GM21576 (cell line): ENCODE results near the gene GATA6.
"Not testable (repeated sequence)": the region's sequence is repeated elsewhere in the genome, so short reads cannot be mapped to it uniquely, and the experiment has no call there.

ENCODE experiments used
- ATAC-seq: cut with Tn5 transposase; IDR thresholded peaks from one replicate; pipeline ENCODE4 v1.9.1; 2021; ENCODE audit warnings: mild to moderate bottlenecking, moderate library complexity; ENCODE audit not compliant: unreplicated experiment

Gene GATA6

DNA sequence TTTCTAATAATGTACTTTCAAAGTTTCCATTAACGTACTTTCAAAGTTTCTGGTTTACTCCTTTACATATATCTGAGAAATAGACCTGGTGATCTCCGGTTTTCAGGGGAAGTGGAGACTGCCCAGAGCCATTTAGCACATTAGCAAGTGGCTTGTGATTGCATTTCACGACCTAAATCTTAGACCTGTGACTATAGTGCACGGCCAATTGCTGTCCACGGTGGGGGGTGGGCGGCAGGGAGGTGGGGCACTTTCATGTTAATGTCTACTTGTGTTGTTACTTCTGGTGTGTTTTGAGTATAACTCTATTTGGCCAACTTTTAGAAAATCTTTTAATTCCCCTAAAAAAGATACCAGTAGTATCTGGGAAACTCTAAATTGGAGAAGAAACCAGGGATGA lies 11.3 kb downstream of the GATA6 start:
- ATAC-seq, result no peak

DNA sequence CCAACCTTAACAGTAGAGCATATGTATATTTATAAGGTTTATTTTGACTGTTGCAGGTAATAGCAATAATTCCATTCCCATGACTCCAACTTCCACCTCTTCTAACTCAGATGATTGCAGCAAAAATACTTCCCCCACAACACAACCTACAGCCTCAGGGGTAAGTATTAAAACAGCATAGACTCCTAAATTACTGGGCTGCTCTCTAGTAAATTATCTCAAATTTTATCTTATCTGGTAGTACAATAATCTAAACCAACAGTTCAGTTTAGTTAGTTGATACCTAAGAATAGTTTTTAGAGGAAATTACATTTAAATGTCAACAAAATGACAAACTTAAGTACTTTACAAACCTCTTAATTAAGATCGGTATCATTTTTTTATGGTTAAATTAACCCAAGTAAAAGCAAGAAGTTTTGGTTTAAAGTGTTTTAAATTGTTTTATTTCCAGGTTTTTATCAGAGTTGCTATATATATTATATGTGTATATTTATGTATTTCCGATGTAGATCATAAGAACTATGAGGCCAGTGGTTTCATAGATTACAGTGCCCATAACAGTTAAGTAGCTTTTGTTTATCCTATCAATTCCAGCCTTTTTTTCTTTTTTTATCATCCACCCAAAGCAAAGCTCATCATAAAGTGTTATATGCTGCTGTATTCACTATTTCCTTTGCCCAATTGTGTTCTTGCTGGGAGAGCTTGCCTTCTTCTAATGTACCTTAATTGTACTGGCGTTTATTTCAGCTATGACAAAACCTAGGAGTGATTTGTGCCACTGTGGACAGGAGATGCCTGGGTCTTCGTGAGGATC lies 13.7 kb downstream of the GATA6 start:
- no peak for ATAC-seq

DNA sequence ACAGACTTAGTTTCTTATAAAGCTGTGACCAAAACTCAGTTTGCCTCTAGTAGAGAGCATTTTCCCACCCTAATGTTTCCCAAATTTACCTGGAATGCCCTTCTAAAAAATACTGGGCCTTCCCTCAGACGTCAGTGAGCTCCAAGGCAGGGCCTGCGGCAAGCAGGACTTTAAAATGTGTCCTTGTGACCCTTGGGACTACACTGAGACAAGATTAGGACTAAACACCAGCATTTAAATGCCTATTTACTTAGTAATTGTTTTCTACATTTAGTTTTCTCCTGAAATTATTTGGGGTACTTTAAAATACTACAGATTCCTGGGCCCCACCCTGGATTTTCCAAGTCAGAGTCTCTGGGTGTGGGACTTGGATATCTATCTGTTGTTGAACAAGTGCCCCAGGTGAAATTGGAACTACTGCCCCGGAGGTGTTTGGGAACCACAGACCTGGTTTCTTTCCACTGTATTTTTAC lies 14.3 kb downstream of the GATA6 start:
- no peak for ATAC-seq

DNA sequence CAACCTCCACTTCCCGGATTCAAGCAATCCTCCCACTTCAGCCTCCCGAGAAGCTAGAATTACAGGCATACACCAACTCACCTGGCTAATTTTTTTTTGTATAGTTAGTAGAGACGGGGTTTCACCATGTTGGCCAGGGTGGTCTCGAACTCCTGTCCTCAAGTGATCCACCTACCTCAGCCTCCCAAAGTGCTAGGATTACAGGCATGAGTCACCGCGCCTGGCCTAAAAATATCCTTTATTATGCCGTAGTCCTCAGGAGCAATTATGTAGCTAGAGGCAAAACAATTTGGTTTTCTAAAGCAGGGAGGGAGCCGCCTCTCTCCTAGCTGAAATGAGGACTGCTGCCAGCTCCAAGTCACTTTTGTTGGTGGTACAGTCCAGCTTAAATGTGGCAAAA lies 15.2 kb downstream of the GATA6 start:
- ATAC-seq, result not testable (repeated sequence)

DNA sequence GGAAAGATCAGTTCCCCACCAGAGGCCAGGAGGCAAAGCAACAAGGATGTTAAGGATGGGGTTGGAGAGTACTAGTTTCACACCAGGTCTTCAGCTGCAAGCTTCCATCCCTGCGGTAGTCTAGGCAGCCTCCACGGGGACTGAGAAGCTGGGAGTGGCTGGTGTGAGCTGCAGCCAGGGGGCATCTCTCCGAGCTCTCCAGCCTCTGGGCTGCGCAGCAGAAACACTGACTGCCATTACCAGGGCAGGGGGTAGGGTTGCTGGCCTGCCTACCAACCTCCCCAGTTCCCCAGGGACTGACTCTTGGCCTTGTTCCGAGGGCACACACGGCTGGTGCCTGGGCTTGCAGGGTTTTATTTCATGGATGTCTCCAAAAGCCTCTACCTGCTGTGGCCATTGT lies 15.9 kb downstream of the GATA6 start:
- no peak for ATAC-seq

DNA sequence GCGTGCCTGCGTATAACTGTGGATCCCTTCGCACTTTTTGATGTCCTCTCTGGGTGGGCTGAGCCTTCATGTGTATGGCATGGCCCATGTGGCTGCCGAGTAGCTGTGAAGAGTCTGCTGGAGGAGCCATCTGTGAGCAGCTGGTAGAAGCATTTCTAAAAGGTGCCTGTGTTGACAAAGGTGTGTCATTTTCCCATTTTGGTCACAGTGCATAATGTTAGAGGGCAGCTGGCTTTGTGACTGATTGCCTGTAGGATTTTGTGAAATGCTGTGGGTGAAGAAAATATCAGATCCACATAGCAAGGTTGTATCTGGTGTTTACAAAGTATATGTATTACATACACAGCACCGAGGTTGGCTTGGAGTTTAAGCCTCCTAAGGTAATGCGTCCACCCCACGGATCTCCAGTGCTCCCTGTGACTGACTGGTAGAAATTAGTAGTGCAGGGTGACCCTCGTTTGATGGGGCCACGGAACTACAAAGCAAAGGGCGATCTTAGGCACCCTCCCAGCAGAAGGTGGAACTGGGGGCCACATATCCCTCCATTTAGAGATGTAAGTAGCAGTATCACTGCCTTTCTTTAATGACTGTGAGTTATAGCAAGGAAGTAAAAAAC lies 16.5 kb downstream of the GATA6 start:
- ATAC-seq, result no peak

DNA sequence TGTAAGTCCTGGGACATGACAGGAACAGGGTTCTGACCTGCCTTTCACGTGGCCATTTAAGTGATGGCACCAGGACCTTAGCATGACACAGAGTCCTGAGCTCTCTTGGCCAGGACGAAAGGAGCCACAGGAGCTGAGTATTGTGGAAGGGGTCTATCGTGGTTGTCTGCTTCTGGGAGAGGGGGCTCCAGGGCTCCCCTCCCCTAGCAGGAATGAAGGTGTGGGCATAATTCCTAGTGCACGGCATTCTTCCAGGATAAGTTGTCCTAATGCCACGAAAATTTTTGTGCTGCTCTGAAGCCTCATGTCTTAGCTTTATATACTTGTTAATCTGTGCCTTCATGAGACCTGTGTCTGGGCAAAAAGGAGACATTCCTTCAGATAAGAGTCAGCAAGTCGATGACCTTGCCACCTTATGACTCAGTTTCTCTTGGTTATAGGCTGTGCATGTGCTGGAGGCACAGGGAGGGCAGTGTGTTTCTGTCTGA lies 17.1 kb downstream of the GATA6 start:
- no peak for ATAC-seq

DNA sequence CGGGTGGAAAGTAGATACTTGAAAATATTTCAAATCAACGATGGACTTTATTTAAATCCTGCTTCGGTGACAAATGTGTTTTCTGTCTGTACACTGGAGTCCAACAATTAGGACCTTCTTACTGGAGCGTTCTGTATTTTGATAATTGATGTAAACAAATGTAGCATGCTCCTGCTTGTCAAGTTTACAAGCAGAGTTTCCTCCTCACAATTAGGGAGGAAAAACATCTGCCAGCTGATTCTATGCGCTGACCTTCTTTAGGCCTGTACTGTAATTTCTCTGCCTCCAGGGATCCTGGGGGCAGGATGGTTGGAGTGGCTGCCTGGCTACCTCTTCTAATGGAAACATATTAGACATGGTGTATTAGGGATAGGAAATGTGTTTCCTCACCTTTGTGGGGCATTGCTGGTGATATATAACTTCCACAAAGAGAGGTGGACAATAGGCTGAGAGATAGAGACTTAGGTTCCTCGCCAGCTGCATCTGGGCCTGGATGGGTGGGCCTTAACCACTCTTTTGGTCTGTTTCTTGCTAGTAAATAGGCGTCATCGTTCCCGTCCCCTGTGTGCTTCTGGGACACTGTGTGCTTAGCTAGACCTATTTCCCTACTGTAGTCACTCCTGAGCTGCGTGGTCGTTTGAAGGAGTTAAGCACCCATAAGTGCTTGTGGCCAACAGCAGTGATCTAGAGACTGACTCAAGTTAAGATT lies 19.3 kb downstream of the GATA6 start:
- no peak for ATAC-seq

DNA sequence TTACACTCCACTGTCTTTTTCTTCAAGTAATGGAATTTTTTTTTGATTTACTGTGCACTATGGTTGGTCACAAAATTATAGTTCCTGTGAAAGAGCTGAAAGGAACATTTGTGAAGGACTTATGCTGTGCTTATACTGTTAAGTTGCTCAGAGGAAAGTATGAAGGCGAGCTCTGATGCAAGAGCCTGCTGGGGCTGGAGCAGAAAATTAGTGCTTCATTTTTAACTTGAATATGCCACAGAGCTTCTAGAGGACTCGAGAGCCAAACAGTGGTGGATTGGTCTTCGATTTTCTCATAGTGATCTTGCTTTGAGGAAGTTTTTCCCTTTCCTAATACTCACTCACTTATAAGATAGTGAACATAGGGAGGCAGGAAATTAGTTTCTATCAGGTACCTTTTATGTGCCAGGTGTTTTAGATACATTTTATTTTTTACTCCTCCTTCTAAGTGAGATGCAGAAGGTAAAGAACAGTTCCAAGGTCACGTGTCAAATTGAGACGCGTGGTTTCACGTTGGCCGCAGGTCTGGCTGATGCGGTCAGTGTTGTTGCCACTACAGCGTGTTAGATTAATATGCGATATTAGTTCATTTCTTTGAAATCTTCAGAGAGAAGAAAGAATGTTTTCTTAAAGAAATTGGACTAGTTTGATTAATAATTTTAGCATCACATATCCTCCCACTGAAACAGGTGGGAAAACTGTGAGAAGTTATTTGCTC lies 20.2 kb downstream of the GATA6 start:
- no peak for ATAC-seq

DNA sequence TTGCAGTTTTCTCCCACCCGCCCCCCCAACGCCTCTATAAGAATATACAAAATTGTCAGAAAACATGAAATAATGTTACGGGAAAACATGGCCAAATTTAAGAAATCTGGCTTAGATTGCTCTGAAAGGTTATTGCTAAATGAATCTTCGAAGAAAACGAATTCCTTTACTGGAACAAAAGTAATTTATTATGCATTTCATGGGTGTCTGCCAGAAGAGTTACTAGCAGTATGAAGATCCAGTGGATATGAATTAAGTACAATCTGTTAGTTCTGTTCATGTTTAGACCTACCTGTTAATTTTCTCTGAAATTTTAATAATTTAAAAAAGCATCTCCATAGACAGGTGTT lies 21.9 kb downstream of the GATA6 start:
- ATAC-seq, result no peak

DNA sequence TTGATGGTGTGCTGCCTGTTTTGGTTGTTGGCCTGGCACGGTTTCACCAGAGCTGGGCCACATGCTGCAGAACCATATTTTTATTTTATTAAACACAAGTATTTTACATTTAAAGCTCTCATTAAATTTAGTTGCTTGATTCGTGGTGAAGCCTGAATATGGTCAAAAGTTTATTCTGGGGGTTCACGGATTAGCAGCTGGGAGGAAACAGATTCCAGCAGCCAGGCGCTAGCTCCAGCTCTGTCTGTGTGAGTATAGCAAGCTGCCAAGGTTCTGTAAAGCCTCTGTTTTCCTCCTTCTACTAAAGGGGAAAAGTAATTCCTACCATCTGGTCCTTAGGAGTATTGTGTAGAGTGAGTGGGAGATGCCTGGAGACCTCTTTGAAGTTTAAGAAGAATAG lies 22.5 kb downstream of the GATA6 start:
- no peak for ATAC-seq

DNA sequence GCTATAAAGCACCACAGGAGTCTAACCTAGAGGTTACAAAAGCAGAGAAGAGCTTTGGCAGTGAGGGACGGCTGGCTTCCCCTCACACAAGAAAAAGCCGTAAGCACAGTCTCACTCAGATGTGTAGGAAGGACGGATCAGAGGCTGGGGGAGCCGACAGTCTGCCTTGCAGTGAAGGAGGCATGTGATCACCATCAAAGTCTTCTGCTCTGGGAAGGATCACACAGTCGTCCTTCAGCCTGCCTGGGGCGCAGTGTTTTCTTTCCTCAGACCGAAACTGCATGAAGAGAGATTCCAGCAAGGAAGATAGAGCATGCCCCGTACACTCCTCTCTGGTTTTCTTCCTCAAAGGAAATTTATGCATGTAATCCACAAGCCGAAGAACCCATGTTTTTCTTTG lies 24.1 kb downstream of the GATA6 start:
- no peak for ATAC-seq

DNA sequence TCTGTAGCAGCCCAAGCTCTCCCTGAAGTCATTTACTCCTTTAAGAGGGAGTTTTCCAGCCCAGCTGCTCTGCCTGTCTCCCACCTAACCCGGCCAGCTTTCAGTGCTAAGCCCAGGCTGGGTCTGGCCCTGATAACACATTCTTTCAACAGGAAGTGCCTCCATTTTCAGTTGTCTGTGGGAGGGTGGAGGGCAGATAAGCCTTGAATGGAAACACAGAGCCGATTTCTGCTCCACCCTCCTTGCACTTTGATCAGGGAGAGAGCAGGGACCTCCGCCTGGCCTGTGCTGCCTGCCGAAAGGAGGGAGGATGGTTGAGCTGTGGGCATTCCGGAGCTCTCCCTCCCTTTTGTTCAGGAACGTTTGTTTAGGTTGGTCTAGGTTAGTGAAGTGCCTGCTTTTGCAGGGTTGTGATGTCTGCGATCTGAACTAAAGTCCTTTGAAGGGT lies 24.8 kb downstream of the GATA6 start:
- ATAC-seq, result no peak

DNA sequence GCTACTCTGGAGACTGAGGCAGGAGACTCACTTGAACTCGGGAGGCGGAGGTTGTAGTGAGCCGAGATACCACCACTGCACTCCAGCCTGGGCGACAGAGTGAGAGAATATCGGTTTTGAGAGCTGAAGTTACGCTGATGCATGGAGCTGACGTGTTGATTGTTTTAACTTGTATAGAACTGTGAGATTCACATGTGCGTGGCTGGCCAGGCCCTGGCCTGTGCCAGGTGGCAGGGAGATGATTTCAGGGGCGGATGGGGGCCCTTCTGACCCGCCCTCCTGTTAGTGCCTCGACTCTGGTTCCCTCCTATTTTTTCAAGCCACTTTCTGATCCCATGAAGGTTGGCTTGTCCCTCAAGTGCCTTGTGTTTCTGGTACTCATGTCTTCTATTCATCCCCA lies 25.7 kb downstream of the GATA6 start:
- no peak for ATAC-seq

DNA sequence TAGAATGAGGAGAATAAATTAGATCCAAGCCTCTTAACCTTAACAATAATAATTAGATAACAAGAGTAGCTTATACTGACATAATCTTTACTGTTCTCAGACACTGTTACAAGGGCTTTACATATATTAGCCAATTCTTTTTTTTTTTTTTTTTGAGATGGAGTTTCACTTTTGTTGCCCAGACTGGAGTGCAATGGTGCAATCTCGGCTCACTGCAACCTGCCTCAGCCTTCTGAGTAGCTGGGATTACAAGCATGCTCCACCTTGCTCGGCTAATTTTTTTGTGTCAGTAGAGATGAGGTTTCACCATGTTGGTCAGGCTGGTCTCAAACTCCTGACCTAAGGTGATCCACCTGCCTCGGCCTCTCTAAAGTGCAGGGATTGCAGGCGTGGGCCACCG lies 27.6 kb downstream of the GATA6 start:
- not testable (repeated sequence) for ATAC-seq

DNA sequence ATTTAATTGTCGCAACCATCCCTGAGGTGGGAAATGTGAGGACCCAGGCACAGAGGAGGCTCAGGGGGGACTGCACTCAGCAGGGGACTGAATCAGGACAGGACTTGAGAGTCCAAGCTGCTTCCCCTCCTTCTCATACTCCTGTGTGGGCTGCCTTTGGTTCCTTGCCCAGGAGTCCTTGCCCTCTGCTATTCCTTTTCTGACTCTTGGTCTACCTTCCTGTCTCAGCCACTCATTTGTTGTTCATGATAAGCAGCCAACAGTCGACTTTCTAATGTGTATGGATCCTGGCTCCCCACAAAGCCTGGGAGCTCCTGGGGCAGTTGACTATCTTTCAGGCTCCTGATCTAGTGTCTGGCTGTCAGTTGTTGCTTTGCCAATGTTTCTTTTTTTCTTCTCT lies 28.3 kb downstream of the GATA6 start:
- ATAC-seq, result no peak

DNA sequence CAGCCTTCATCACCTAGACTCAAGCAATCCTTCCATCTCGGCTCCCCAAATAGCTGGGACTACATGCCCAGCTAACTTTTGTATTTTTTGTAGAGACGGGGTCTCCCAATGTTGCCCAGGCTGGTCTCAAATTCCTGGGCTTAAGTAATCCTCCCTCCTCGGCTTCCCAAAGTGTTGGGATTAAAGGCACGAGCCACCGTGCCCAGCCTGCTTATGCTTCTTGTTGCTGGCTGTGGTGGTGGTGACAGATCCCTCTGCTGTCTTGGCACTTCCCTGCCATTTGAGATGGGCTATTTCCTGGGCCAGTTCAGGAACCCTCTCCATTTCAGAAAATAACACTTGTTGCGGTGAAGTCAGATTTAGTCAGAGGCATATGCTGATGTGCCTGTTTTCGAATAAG lies 28.8 kb downstream of the GATA6 start:
- ATAC-seq, result no peak

DNA sequence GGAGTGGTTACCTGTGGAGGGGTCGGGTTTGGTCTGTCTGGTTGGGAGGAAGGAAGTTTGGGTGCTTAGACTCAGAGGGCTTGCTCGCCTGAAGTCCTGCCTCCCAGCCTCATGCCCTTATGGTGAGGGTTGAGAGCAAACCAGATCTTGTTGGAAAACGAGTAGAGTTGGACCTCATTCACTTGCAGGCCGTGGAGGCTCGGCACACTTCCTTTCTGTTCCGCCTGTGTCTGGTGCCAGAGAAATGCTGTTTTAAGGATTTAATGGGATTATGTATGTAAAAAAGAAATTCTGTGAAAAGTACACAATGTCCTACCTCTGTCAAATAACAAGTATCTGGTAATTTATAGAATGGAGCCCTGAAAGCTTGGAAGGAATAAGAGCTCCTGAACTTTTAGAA lies 29.6 kb downstream of the GATA6 start:
- ATAC-seq, result no peak

DNA sequence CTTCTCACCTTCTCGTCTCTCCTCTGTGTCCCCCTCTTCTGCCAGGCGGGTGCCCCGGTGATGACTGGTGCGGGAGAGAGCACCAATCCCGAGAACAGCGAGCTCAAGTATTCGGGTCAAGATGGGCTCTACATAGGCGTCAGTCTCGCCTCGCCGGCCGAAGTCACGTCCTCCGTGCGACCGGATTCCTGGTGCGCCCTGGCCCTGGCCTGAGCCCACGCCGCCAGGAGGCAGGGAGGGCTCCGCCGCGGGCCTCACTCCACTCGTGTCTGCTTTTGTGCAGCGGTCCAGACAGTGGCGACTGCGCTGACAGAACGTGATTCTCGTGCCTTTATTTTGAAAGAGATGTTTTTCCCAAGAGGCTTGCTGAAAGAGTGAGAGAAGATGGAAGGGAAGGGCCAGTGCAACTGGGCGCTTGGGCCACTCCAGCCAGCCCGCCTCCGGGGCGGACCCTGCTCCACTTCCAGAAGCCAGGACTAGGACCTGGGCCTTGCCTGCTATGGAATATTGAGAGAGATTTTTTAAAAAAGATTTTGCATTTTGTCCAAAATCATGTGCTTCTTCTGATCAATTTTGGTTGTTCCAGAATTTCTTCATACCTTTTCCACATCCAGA lies 31.3 kb downstream of the GATA6 start:
- no peak for ATAC-seq

DNA sequence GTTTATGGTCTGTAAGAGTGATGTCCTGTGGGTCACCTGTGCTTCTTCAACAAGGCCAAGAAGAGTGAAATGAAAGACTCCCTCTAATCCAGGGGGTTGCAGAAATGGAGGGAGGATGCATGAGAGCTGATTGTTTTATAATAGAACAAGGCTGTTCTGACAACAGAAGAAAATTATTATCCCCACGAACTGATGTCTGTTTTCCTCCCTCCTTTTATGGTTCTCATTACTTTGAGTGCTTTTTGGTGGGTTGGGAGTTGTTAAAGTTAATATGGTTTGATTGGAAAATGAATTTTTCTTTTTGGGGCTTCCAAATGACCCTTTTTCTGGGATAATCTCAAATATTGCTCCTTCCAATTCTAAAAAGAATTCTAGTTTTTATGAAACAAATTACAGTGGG lies 33.6 kb downstream of the GATA6 start:
- no peak for ATAC-seq
